CD4-positive, alpha-beta T cell treated with Interleukin-15 for 1 hour (primary cell): ENCODE measurements around the gene BTN3A1.

Experiments
- DNase-seq: peaks from one replicate; pipeline ENCODE4 v3.0.0-alpha.2; 2020

The BTN3A1 gene

DNA sequence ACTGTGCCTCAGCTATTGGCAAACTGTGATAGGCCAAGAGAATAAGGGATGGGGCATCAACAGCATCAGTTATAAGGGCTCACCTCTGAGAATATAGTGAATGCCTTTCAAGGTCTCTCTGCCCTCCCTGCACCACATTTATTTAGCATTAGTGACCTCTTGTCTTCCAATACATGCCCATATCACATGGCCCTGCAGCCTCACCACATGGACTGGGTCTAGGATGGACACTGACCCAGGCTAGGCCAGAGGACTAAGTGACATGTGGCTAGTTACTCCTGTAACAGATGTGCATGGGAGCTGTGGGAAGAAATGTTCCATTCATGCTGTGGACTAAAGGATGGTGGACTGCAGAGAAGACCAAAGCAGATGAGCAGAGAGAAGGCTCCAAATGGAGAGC is 22.3 kb upstream of the BTN3A1 start:
- no peak for DNase-seq

DNA sequence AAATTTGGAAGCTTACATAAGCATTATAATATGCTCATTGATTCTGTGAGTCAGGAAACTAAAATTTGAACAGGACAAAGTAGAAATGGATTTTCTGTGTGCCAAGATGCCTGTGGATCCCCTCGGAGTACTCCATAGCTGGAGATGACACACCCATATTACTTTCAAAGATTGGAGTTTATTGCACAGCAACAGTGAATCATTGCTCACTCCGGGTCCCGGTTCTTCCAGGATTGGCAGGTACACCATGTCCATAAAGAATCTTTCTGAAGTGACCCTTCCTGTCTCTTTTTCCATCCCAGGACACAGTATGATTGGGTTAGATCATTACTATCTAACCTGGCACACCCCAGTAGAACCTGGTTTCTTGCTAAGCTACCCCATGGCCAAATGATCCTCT is 21.8 kb upstream of the BTN3A1 start:
- no peak for DNase-seq

DNA sequence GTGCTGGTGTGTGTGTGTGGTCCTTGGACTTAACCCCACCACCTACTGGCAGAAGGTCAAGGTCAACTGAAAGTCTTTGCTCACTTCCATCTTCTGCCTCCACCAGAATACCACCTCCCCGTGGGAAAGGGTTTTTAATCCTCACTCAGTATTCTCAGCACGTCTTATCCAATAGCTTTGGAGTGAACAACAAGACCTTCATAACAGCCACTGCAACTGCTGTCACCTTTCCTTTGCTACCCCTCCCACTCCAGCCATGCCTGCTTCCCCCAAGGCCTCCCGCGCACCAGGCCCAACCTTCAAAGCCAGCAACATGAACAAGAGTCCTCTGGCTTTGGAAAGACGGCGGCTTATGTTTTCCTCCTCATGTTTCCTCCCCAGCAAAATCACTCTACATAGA is 20.0 kb upstream of the BTN3A1 start:
- DNase-seq: no peak

DNA sequence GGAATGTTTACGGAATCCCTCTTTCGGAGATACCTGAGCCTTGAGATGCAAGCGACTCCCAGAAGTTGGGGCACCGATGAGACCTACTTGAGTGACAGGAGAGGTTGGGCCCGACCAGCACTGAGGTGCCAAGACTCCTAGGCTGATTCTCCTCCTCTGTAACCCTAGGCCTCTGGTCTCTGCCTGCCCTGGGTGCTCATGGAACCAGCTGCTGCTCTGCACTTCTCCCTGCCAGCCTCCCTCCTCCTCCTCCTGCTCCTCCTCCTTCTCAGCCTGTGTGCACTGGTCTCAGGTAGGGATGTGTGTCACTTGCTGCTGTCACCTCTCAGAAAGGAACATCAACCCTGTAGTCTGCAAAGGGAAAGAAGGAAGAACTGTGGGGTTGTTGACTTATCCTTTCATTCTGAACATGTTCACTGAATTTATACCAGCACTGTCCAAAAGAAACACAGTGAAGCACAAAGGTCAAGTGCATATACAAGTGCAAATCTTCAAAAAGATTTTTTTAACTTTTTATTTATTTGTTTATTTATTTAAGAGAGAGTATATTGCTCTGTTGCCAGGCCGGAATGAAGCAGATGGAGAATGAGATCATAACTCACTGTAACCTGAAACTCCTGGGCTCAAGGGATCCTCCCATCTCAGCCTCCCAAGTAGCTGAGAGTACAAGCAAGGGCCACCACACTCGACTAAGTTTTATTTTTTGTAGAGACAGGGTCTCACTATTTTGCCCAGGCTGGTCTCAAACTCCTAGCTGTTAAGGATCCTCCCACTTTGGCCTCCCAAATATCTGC is 18.3 kb upstream of the BTN3A1 start:
- no peak for DNase-seq

DNA sequence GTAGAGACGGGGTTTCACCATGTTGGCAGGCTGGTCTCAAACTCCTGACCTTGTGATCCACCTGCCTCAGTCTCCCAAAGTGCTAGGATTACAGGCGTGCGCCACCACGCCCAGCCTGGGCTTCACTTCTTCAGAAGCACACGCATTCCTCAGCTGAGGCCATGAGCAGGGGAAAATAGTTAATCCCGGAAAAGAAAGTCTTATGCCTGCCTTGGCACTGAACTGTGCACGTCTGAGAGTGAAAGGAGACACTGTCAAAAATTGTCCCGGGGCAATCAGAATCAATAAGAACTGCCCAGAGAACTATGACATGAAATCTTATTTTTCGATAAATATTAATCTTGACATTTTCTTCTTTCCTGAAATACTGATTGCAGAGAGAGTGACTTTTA is 16.3 kb upstream of the BTN3A1 start:
- no peak for DNase-seq

DNA sequence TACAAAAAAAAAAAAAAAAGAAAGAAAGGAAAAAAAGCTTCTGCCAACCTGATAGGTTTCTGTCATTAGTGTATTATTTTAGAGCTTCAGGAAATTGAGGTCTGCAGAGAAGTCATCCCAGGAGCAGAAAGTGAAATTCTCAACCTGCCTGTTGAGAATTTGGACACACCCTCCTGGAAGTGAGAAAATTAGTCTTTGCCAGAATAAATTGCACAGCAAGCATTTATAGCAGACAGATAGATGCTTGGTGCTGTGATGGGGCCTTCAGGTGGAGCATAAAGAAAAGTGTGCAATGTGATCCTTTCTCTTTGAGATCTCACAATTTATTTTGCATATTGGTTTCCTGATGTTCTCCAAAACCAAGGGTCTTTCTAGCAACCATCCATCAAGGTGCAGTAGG is 14.5 kb upstream of the BTN3A1 start:
- DNase-seq: no peak

DNA sequence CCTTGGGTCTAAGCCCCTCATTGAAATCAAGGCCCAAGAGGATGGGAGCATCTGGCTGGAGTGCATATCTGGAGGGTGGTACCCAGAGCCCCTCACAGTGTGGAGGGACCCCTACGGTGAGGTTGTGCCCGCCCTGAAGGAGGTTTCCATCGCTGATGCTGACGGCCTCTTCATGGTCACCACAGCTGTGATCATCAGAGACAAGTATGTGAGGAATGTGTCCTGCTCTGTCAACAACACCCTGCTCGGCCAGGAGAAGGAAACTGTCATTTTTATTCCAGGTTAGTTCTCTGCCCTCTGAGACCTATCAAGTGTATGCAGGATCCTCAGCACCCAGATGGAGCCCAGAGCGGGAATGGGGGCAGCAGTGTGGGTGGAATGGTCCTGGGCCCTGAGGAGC is 14.1 kb upstream of the BTN3A1 start:
- DNase-seq: no peak

DNA sequence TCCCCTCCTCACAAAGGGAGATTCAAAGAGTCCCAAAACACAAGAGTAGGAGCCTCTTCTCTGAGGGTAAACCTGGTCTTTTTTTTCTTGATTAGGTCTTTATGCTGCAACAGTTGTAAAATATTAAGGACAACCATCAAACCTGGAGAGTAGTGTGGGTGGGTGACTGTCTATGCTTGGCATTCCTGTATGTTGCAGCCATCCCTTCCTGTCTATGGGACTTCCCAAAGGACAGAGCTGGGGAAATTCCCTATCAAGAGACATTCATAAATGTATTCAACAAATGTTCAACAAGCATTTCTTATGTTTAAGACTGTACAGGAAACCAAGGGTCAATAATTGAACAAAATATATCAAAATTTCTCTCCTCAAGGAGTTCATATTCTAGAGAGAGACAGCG is 13.6 kb upstream of the BTN3A1 start:
- DNase-seq: no peak

DNA sequence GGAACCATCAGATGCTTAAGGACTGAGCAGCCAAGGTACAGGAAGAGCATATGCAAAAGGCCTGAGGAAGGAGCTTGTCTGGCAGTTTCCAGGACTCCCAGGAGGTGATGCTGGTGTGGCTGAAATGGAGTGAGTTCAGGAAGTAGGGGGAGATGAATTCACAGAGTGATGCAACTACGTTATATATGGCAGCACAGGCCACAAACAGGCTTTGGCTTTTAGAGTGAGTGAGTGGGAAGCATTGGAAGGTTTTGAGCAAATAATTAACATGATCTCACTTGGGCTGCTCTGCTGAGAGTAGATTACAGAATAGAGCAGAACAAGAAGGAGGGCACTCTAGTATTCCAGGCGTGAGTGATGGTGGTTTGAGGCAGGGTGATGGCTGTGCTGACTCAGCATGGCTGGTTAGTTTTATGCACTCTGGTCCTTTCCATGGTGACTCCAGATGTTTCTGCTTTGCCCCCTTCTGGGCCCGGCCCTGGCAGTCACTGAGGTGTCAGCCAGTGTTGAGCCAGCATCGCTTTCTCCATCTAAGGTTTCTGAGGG is 12.7 kb upstream of the BTN3A1 start:
- no peak for DNase-seq

DNA sequence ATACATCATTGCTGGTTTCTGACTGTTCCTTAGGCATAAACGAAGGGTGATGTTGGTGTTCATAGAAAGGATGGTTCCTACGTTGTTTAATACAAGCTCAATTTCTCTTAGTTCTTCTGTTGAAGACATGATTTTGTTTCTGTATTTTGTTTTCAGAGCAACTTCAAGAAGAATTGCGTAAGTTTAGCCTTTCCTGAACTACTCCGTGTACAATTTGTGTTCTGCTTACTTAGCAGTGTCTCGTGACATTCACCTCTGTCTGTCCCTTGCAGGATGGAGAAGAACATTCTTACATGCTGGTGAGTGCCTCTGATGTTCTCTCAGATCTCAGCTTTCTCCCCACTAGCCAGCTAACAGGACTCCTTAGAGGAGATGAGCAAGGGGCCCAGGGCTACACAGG is 11.5 kb upstream of the BTN3A1 start:
- no peak for DNase-seq

DNA sequence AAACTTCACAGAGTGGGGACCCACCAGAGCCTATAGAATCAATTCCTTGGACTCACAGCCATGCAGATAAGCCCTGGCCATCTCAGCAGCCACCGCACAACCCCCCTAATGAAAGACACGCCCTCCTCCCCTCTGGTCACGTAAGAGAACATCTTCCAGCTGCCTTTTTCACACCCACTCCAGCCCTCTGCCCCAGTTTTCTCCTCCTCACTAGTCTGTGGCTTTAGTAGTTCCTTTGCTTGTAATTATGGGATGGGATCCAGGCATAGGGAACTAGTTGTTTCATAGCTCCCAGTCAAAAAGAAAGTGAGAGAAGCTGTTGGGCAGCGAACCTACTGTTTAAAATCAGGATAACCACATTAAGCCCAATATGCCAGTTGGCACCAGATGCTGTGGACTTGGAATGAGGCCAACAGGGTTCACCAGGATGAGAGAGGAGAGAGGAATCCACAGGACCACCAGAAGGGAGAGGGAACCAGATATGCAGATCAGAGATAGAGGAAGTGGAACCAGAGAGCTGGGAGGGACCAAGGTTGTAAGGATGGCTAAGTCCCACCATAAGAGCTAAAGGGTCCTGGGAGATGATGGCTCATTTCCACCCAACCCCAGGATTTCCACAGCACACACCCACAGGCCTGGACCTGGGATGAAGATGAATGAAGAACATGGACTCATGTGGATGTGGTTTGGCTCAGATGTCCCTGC is 9.0 kb upstream of the BTN3A1 start:
- DNase-seq: no peak

DNA sequence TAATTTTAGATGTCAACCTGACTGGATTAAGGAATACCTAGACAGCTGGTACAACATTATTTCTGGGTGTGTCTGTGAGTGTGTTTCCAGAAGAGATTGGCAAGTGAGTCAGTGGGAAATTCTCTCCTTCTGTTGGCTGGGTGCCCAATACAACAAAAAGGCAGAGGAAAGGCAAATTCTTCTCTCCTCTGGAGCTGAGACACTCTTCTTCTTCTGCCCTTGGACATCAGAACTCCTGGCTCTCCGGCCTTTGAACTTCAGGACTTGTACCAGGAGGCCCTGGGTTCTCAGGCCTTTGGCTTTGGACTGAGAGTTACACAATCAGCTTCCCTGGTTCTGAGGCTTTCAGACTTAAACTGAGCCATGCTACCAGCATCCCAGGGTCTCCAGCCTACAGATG is 7.8 kb upstream of the BTN3A1 start:
- DNase-seq: no peak

DNA sequence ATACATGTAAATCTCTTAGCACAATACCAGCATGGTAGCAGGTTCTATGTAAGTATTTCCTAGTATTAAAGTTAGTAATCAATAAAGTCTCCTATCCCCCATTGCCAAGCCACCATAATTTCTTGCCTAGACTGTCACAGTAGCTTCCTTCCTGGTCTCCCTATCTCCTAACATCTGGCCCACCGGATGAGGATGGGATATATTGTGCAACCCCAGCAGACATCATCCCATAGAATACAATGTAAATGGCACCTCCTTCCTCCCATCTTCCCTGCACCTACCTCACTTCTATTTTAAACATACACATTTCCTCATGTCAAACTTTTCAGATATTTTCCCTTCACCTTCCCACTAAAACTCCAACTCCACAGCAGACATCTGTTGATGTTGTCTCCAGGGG is 3.5 kb upstream of the BTN3A1 start:
- no peak for DNase-seq

DNA sequence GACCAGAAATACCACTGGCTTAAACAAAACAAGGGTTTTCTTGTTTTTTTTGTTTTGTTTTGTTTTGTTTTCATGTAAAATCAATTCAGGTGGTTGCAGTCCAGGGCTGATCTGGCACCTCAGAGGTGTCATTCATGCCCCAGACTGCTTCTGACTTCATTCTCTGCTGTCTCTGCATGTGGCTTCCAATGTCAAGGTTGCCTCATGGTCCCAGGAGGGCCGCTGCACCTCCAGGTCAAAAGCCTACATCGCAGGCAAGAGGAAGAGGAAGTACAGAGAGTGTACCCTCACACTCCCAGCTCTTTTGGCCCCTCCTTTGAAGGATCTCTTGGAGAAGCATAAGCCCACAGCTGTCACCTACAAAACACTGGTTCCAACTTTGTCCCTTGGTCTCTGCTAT is 1.4 kb upstream of the BTN3A1 start:
- no peak for DNase-seq

DNA sequence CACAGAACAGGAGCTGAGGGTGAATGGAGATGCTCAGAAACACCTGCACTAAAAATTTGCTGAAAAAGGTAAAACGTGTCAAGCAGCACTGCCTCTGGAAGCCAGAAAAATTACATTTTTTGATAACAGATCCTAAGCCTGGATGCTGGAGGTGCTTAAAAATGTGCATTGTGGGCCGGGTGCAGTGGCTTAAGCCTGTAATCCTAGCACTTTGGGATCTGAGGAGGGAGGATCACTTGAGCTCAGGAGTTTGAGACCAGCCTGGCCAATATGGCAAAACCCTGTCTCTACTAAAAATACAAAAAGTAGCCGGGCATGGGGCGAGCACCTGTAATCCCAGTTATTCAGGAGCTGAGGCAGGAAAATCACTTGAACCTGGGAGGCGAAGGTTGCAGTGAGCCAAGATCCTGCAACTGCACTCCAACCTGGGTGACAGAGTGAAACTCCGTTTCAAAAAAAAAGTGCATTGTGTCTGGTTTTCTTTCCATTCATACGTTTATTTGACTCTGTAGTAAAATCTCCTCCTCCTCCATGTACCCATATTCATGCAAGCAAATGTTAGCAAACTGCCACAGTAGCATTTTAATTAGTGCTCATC is 587 bp upstream of the BTN3A1 start:
- no peak for DNase-seq

DNA sequence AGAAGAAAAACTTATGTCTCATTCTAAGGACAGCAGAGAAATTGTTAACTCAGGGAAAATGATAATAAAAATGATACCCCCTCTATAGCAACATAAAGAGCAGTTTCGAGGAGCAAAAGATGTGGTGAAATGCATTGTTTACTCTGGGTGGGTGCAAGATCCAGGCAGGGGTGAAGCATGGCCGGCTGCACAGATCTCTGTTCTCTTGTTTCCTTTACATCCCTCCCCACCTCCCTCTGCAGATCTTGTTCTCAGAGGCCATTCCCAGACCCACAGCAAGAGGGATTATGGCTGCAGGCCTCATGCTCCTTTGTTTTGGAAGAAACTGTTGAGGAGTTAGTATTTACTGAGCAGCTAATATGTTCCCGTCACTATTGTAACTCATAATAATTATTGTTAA is 1.8 kb downstream of the BTN3A1 start:
- DNase-seq: no peak

DNA sequence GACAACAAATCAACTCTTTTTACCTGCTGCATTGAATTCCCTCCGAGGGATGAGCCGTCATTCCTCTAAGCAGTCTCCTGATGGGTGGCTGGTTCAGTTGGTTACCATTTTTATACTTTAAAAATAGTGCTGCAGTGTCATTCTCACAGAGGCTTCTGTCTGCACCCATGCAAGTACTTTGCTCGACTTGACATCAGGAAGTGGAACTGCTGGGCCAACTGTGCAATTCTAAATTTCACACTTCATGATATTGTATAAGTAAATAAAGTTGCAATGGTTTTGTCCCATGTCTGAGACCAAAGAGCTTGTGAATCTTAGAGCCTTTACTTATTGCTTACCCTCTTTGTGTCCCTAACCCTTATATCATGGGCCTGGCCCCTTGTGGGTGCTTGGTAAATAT is 2.5 kb downstream of the BTN3A1 start:
- no peak for DNase-seq

DNA sequence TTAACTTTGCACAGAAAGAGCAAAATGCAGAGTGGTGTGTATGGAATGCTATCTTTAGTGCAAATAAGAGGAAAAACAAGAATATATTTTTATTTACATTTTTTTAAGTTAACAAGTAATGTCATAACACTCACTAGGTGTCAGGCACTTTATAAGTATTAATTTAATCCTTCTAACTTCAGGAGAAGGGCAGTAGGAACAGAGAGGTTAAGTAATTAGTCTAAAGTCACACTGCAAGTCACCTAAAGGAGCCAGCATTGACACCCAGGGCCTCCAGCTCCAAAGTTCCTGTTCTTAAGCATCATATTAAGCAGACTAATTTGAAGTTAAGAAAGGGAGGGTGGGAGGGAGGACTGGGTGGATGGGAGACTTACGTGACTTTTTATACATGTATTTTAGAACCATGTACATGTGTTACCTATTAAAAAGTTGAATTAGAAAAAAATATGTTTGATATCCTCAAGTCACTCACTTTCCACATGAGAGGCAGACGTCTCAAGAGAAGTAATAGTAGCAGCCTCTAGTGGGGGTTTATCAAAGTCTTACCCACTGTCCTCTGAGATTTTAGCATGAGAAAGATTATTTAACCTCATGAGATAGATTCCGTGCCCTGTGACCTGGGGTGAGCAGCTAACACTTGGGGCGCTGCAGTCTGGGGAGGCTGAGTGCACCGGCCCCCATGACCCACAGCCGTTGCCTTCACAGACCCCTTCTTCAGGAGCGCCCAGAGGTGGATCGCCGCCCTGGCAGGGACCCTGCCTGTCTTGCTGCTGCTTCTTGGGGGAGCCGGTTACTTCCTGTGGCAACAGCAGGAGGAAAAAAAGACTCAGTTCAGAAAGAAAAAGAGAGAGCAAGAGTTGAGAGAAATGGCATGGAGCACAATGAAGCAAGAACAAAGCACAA is 7.0 kb downstream of the BTN3A1 start:
- no peak for DNase-seq

DNA sequence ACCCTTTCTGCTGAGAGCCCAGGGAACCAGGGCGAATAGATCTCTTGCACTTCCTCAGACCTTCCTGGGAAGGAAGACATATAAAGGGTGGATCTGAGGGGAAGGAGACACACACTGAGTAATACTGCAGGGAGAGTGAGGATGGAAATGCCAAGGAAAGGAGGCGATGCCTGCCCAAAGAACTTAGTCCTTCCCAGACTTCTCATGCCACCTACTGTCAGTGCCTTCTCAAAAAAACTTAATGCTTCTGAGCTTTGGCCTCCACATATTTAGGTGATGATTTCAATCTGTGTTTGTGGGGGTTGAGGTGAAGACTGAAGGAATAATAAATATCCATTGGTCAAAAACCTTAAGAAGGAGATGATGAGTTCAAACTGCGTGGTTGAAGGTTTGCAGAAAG is 9.7 kb downstream of the BTN3A1 start:
- DNase-seq: no peak

DNA sequence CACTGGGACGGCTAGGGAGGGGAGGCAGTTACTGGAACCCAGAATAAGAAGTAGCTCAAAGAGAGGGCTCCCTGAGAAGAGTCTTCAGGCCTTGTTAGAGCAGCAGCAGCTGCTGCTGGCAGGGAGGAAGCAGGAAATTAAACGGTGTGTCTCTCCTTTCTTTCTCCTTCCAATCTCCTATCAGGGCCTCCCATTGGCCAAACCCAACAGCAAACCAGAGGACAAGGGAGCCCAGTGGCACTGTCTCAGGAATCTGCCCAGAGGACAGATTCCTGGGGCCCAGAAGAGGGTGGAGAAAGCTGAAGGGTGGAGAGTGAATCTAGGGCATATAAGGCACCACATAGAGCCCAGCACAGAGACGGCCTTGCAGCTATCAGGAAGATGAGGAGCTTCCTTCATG is 10.2 kb downstream of the BTN3A1 start:
- no peak for DNase-seq

DNA sequence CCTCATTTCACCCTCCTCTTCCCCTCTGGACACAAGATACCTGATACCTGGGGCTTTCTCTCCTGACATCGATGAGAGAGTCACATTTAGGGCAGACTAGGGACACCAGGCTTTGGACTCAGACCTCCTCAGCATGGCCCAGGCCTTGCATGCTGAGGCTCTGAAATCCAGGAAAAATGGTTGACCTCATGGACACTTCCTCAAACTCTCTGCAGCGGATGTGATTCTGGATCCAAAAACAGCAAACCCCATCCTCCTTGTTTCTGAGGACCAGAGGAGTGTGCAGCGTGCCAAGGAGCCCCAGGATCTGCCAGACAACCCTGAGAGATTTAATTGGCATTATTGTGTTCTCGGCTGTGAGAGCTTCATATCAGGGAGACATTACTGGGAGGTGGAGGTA is 10.9 kb downstream of the BTN3A1 start:
- no peak for DNase-seq

DNA sequence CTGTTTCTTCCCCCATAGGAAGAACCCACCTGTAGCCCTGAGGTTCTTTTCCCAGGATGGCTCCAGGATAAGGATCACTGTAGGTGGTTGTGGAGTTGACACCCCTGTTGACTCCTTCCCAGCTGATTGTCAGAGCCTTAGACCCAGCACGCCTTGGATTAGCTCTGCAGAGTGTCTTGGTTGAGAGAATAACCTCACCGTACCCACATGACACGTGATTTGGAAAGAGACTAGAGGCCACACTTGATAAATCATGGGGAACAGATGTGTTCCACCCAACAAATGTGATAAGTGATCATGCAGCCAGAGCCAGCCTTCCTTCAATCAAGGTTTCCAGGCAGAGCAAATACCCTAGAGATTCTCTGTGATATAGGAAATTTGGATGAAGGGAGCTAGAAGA is 12.2 kb downstream of the BTN3A1 start:
- no peak for DNase-seq

DNA sequence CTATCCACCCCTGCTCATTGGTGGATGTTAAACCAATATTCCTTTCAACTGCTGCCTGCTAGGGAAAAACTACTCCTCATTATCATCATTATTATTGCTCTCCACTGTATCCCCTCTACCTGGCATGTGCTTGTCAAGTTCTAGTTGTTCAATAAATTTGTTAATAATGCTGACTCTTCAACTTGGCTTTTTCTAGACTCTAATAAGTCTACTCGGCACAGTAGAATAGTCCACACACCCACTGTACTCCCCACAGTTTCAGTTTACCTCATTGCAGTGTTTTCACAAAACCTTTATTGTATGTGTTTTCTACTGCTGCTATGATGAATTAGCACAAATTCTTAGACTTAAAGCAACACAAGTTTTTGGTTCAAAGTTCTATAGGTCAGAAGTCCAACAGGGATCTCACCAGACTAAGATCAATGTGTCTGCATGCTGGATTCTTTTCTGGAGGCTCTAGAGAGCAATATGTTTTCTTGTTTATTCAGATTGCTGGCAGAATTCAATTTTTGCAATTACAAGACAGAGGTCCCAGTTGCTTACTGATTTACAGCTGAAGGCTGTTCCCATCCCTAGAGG is 13.1 kb downstream of the BTN3A1 start:
- DNase-seq: no peak
